Heart left ventricle (tissue), 16 donors: Measurements from ENCODE around the gene RAB1B. TPM values are rescaled to one million over a fixed set of nuclear protein-coding genes. Genes with fewer than 3 reads are reported as not detected.
A peak's percentile ranks its signal among the peaks of the same experiment; 100 is the strongest.

Experiments
- ATAC-seq, 4 donors: fragments of 200-7000 bp; cut with Tn5 transposase; one replicate each; pipeline ENCODE4 v1.9.1; 2020 to 2022; ENCODE audit warnings: moderate library complexity in 4 of 4, mild to moderate bottlenecking in 3 of 4, moderate number of reproducible peaks in 1 of 4
- DNase-seq, 5 donors: peaks; one replicate each; pipeline ENCODE4 v3.0.0-alpha.2; 2020
- H3K27ac ChIP-seq, 12 donors: fragments of 200-600 bp; sonication (generic) in 4 of 12; one replicate each; pipeline versions ENCODE4 v1.5.0 to v1.8.0; 2016 to 2022; ENCODE audit warnings: mild to moderate bottlenecking in 2 of 12
- H3K27me3 ChIP-seq, 9 donors: fragments of 200-600 bp; sonication (generic) in 2 of 9; one replicate each; pipeline versions ENCODE4 v1.5.1 to v1.8.0; 2016 to 2022; ENCODE audit warnings: mild to moderate bottlenecking in 3 of 9
- H3K36me3 ChIP-seq, 9 donors: fragments of 200-600 bp; sonication (generic) in 2 of 9; one replicate each; pipeline versions ENCODE4 v1.5.0 to v1.8.0; 2018 to 2022; ENCODE audit warnings: mild to moderate bottlenecking in 2 of 9
- H3K4me1 ChIP-seq, 12 donors: fragments of 200-600 bp; sonication (generic) in 4 of 12; one replicate each; pipeline versions ENCODE4 v1.5.0 to v1.8.0; 2016 to 2022; ENCODE audit warnings: mild to moderate bottlenecking in 3 of 12
- H3K4me3 ChIP-seq, 12 donors: fragments of 200-600 bp; sonication (generic) in 4 of 12; one replicate each; pipeline versions ENCODE4 v1.5.0 to v1.8.0; 2017 to 2022; ENCODE audit warnings: mild to moderate bottlenecking in 9 of 12, moderate library complexity in 4 of 12
- H3K9me3 ChIP-seq, 12 donors: fragments of 200-600 bp; sonication (generic) in 4 of 12; one replicate each; pipeline versions ENCODE4 v1.5.0 to v1.8.0; 2016 to 2022; ENCODE audit warnings: mild to moderate bottlenecking in 1 of 12
- CTCF ChIP-seq, 12 donors: fragments of 200-600 bp; sonication (generic) in 4 of 12; IDR thresholded peaks; one replicate each; pipeline versions ENCODE4 v1.5.0 to v1.8.0; 2018 to 2022; ENCODE audit warnings: antibody characterized with exemption in 12 of 12, mild to moderate bottlenecking in 5 of 12
- POLR2A ChIP-seq, 2 donors: fragments of 450-650 bp; IDR thresholded peaks; one replicate each; pipeline ENCODE4 v1.6.1; 2017; ENCODE audit warnings: antibody characterized with exemption in 2 of 2, mild to moderate bottlenecking in 2 of 2, moderate library complexity in 2 of 2
- WGBS, 4 donors: extraction: QIAGEN DNeasy Blood & Tissue Kit in 2 of 4; methylation state at CpG; one replicate each; pipeline versions ENCODE4 v1.1.5 to v1.1.7; 2013 to 2018; 5-methylcytosine and 5-hydroxymethylcytosine counted together
- intact Hi-C, 10 donors: fragments of 100-400 bp; cut with DNase I; formaldehyde crosslinking; loops; one replicate each; pipeline versions ENCODE4 v1.11.1 to v1.14.2; 2022
- polyA plus RNA-seq, 2 donors: library from polyadenylated mRNA; stranded (reverse); fragments of 200-250 nt; gene quantifications; one replicate each; pipeline ENCODE4 v1.2.3, GENCODE V29; 2013
- total RNA-seq, 9 donors: library from RNA; depleted of rRNA in 2 of 9; stranded (reverse); fragments of >200 nt in 2 of 9; fragmentation: NEBNext Ultra II Directional in 3 of 9; extraction: Animal tissue kit (Norgen Biotek cat#: 25700) in 3 of 9; gene quantifications; one replicate each; pipeline versions ENCODE4 v1.1.0 to v1.2.4, GENCODE V29; 2016 to 2023
- donor health status: ischemic (EF 13 %, LVEDD 7.1; RV severe dilation, severe dysfunction).
- donor health status: healthy with polysubstance abuse.
- donor health status: DM: no; HTN: yes; CAD: no.
- donor health status: DM: no; HTN: no; CAD: no.
- donor health status: ischemic (EF 25% LVEDD 6.9; RV normal size, moderate dysfunction).
- donor health status: ischemic (EF 25% LVEDD 5.7; RV mildly dilated, moderate dysfunction).
- donor health status: healthy.
- donor health status: DM: yes; HTN: yes; CAD: no.
- donor health status: ischemic (EF 35%, LVEDD 5.7; RV mildly dilated, moderate dysfunction).
- donor health status: nonischemic (EF 11% LVEDD 7.7; RV severe dilation, severe dysfunction).
- donor health status: DM: yes; HTN: yes; CAD: no.
- donor health status: PGD.
- donor health status: ischemic (EF 29% LVEDD 5.4; RV normal size, mild dysfunction).
- donor health status: nonischemic (EF 23%, LVEDD 6.1; RV moderate dilation, normal function).

RAB1B gene
- total and polyA plus RNA-seq, 11 donors, result 111 to 178 (median 135) TPM

- WGBS, 4 donors, result 92 to 96% (median 94%) methylated on average over 15 to 26 of the region's 26 CpGs
- peaks cover 4 to 29% (median 24%) of the 10 kb centered on the region in 12 donors for H3K4me1 ChIP-seq
- DNase-seq (no peak), ATAC-seq (no peak)
- H3K27me3 ChIP-seq, result no peaks in the 10 kb centered on the region
- TF ChIP-seq CTCF (IDR thresholded peaks at IDR 0.05), result no peak
- TF ChIP-seq POLR2A (IDR thresholded peaks at IDR 0.05), result no peak
- H3K9me3 ChIP-seq, result no peaks in the 10 kb centered on the region
- H3K4me3 ChIP-seq, result no peak overlapping the region
- H3K36me3 ChIP-seq, result peaks cover 0 to 53% (median 26%) of the 10 kb centered on the region in 9 donors
- H3K27ac ChIP-seq, result peak overlapping the region in 1 of 12 donors; percentile 98
- intact Hi-C loops, result loop anchor here in 1 of 10 donors (10.0 kb wide), 1 partner anchor 411 kb away; the partner anchor contains the start of gene CFL1
These were observed 2.7 kb upstream of the RAB1B start for GRCh38 chr11:66265531-66266377.

GRCh38 chr11:66266378-66267038 lies 1.9 kb upstream of the RAB1B start:
- 83 to 91% (median 88%) methylated on average over 13 to 20 of the region's 20 CpGs for WGBS, 4 donors
- peak overlapping the region in 10 of 12 donors; percentile 61 to 99 (median 90) for H3K4me3 ChIP-seq
- H3K27me3 ChIP-seq, result no peaks in the 10 kb centered on the region
- ATAC-seq (no peak), DNase-seq (no peak)
- no peaks in the 10 kb centered on the region for H3K9me3 ChIP-seq
- TF ChIP-seq POLR2A (IDR thresholded peaks at IDR 0.05), result no peak
- TF ChIP-seq CTCF (IDR thresholded peaks at IDR 0.05), result no peak
- peak overlapping the region; percentile 89 to 99 (median 97) for H3K27ac ChIP-seq
- peaks cover 4 to 34% (median 25%) of the 10 kb centered on the region in 12 donors for H3K4me1 ChIP-seq
- peaks cover 0 to 49% (median 31%) of the 10 kb centered on the region in 9 donors for H3K36me3 ChIP-seq
- intact Hi-C loops, result loop anchor here in 1 of 10 donors (10.0 kb wide), 1 partner anchor 412 kb away; the partner anchor contains the start of gene CFL1

- DNase-seq (no peak), ATAC-seq (peak in 2 of 4 donors; percentile 0 to 3)
- Histone ChIP-seq H3K4me3 (peak overlapping the region; percentile 40 to 99 (median 90)), H3K4me1 (peaks cover 4 to 34% (median 26%) of the 10 kb centered on the region in 12 donors), H3K9me3 (no peaks in the 10 kb centered on the region), H3K27me3 (no peaks in the 10 kb centered on the region), H3K27ac (peak overlapping the region; percentile 89 to 99 (median 97)), H3K36me3 (peaks cover 0 to 48% (median 31%) of the 10 kb centered on the region in 9 donors)
- 15 to 21% (median 18%) methylated on average over 13 of the region's 13 CpGs for WGBS, 4 donors
- TF ChIP-seq CTCF (IDR thresholded peaks at IDR 0.05) (no peak), POLR2A (IDR thresholded peaks at IDR 0.05) (no peak)
- intact Hi-C loops, result loop anchor here in 1 of 10 donors (10.0 kb wide), 1 partner anchor 412 kb away; the partner anchor contains the start of gene CFL1
These were observed 1.4 kb upstream of the RAB1B start for GRCh38 chr11:66267039-66267378.
